Airway epithelial cell (primary cell): ENCODE results near the gene RPL29. TPM values are rescaled to one million over a fixed set of nuclear protein-coding genes. Genes with fewer than 3 reads are reported as not detected.

Experiments
- total RNA-seq: library from RNA; depleted of rRNA; stranded (reverse); fragments of >200 nt; gene quantifications from 2 replicates; pipeline ENCODE4 v1.2.3, GENCODE V29; 2015

Gene RPL29
- 2,241 and 2,349 TPM in 2 replicates for total RNA-seq

DNA sequence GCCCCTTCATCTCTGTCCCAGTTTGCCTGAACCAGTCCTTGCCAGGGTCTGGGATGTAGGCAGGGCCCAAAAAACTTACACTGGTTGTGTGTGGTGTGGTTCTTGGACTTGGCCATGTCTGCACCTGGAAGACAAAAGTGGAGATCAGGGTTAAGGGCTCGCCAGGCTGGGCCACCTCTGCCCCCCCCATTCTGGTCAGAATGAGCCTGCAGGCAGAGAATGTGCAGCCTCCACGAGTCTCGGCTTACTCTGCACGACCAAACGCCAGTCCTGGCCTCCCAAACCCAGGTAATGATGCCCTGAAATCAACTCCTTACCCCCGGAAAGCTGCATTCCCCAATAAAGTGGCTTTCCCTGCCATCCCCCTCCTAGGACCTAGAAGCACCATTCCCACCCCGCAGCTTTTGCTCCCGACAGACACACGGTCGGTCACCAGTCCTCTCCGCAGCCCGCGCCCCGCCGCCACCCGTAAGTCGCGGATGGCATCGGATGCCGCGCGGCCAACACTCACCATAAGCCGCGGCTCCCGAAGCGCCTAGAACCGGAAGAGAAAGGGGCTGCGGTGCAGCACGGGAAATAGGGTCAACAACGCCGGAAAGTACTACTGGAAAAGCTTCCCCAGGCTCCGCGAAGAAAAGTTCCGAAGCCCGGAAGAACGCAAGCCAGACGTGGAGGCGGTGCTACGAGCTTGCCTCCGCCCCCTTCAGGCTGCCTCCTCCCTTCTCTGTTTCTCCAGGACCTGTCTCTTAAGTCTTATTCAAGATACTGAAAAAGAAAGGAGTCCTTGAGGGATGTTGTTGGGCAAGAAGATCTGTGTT is at the start of gene RPL29:
Gene RPL29 (minus strand): TSS at position 550 of the 818 bp plus-strand sequence. CDS start 434 bp downstream, at position 116.

DNA sequence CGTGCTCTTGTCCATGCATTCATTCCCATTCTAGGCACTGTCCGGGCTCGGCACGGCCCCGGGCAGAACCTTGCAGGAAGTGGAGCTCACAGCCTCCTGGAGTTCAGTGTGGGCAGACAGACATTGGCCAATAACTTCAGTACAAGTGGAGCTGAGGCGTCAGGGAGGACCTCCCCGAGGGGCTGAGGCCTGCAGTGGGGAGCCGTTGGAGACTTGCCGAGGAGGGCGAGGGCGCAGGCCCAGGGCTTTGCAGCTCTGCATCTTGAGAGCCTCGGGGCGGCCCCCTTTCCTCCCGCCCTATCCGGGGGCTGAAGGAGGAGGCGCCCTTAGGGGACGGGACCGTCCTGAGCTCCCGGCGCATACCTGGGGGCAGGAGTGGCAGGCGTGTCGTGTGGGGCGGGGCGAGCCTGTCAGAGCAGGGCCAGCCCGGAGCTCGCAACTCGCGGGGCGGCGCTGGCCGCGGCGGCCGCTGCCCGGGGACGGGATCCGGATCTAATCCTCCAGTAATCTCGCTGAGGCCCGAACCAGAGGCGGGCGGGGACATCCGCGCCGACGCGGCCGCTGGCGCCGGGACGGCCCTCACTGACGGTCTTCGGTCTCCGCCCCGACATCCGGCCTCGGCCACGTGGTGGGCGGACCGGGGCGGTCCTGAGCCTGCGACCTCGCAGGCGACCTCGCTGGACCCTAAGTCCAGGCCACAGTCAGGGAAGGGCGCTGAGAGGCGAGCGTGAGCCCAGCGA is 12.7 kb downstream of the RPL29 start, which contains the start of gene ACY1:
Gene ACY1 (plus strand): TSS at position 698 of the 740 bp plus-strand sequence. CDS start 530 bp downstream, outside the sequence.

DNA sequence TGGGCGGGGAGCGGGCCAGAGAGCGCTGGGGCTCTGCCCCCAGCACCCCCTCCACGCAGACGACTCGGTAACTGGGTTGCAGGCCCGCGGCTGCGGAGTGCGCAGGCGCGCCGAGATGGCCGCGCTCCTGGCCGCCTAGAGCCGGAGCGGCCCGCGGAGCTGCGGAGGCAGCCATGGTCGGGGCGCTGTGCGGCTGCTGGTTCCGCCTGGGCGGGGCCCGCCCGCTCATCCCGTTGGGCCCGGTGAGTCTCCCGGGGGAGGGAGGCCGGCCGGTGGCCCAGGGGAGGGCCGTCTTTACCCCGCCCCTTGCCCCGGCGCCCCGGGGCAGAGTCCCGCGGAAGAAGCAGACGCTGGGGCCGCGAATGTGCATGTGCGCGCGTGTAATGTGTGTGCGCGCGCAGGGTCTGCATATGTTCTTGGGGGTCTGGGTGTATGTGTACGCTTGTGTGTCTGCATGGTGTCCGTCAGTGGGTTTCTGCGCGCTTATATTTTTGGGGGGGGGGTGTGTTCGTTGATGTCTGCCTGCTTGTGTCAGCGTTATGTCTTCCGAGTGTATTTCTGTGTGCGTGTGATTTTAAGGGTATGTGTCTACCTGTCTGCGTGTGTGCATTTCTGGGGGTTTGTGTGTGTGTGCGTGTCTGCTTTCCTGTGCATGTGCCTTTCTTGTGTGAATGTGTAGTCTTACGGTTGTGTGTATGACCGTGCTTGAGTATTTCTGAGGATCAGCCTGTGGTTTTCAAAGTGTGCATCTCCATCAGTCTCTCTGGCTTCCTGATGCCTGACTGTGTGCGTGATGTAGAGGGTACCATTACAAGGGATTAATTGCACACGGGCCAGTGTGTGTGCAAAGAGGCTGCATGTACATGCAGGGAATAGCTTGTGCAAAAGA is 20.5 kb downstream of the RPL29 start, which contains the start of gene ABHD14A:
Gene ABHD14A (plus strand): TSS at position 102 of the 889 bp plus-strand sequence. CDS start 72 bp downstream, at position 174.

DNA sequence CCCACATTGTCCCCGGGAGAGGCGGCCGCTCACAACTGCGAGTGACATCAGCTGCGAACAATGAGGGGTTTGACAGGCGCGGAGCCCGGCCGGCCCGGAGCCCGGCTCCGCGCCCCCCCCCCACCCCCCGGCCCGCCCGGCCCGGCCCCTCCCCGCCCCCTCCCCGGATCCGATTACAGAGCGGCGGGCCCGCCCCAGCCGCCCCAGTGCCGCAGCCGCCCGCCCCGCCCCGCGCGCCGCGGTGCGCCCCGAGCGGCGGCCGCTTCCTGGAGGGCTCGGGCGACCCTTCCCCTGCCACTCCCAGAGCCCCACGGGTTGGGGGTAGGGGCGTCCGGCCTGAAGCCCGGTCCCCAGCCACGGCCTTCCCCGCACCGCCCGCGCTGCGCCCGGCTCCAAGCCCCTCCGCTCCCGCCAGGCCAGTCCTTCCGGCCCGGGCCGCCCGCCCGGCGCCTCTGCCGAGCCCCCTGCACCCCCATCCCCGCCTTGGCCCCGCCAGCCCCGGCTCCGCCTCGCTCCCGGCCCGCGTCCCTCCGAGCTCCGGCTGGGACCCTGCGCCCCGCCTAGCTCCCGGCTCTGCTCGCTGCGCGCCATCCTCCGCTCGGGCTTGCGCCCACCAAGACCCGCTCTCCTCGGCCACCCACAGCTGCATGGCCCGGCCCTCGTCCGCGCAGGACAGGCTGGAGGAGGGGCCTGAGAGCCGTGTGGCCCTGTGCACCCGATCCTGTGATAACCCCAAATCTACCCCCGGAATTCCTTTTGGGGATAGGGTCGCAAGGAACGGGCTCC is 28.1 kb downstream of the RPL29 start, which contains the start of gene PCBP4:
Gene PCBP4 (minus strand): TSS at position 71 of the 786 bp plus-strand sequence. CDS start 6,214 bp downstream, outside the sequence.

DNA sequence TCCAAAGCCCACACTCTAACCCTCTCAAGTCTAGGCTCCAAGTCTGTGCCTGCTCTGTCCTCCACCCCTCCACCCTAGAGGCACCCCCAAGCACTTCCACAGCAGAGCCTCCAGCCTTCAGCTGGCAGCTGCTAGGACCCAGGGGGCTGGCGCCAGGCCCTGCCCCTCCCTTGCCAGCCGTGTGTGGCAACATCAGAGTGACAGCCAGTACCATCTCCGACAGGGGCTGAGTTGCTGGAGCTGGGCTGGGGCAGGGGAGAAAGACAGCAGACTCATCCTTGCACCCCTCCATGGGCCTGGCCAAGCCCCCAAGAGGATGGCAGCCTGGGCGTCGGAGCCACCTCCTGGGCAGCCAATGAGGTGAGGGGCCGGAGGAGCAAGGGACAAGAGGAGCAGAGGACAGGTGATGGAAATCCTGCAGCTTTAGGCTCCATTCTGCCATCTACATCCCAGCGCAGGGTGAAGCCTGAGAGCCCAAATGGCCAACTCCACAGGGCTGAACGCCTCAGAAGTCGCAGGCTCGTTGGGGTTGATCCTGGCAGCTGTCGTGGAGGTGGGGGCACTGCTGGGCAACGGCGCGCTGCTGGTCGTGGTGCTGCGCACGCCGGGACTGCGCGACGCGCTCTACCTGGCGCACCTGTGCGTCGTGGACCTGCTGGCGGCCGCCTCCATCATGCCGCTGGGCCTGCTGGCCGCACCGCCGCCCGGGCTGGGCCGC is 40.4 kb downstream of the RPL29 start, which contains the start of gene GPR62:
Gene GPR62 (plus strand): TSS at position 207 of the 718 bp plus-strand sequence. CDS start 272 bp downstream, at position 479.

Other genes with a start within 250 kb of the RPL29 start
- gene IQCF6, start 216.7 kb downstream of the RPL29 start, total RNA-seq = not detected in 2 replicates
- not detected in 2 replicates for gene IQCF2, start 134.3 kb downstream of the RPL29 start, total RNA-seq
- gene IQCF5, start 120.3 kb downstream of the RPL29 start, total RNA-seq = not detected in 2 replicates
- gene IQCF1, start 92.5 kb downstream of the RPL29 start, total RNA-seq = not detected in 2 replicates
- 26.7 and 30.0 TPM in 2 replicates for gene RRP9, start 54.0 kb downstream of the RPL29 start, total RNA-seq
- gene PARP3, start 53.5 kb downstream of the RPL29 start, total RNA-seq = 3.9 and 4.4 TPM in 2 replicates
- 0.23 TPM in 1 of 2 replicates, not detected in the other for gene GPR62, start 40.5 kb downstream of the RPL29 start, total RNA-seq
- 52.3 and 62.6 TPM in 2 replicates for gene PCBP4, start 28.4 kb downstream of the RPL29 start, total RNA-seq
- gene ABHD14B, start 21.8 kb downstream of the RPL29 start, total RNA-seq = 31.7 and 41.3 TPM in 2 replicates
- gene ABHD14A, start 20.8 kb downstream of the RPL29 start, total RNA-seq = 10.4 and 12.2 TPM in 2 replicates
- gene ACY1, start 12.4 kb downstream of the RPL29 start, total RNA-seq = 109 and 115 TPM in 2 replicates
- gene DUSP7, start 60.7 kb upstream of the RPL29 start, total RNA-seq = 66.7 and 107 TPM in 2 replicates
- gene POC1A, start 158.5 kb upstream of the RPL29 start, total RNA-seq = 10.4 and 10.6 TPM in 2 replicates
- gene ALAS1, start 202.3 kb upstream of the RPL29 start, total RNA-seq = 33.1 and 49.4 TPM in 2 replicates
- 0.07 TPM in 1 of 2 replicates, not detected in the other for gene TLR9, start 229.8 kb upstream of the RPL29 start, total RNA-seq
- 84.2 and 93.4 TPM in 2 replicates for gene TWF2, start 243.3 kb upstream of the RPL29 start, total RNA-seq
- gene PPM1M, start 249.9 kb upstream of the RPL29 start, total RNA-seq = 0.65 and 0.99 TPM in 2 replicates